Endothelial cell (in vitro differentiated cells): ENCODE results near the gene HBS1L. TPM values are rescaled to one million over a fixed set of nuclear protein-coding genes. Genes with fewer than 3 reads are reported as not detected.

ENCODE experiments used
- DNase-seq: peaks from one replicate; pipeline ENCODE4 v3.0.0; 2021; ENCODE audit warnings: low spot score
- H3K27ac Mint-ChIP-seq: one replicate; pipeline ENCODE4 v1.8.0; 2021; ENCODE audit warnings: mixed read lengths, inconsistent platforms; ENCODE audit not compliant: unreplicated experiment
- H3K27me3 Mint-ChIP-seq: one replicate; pipeline ENCODE4 v1.8.0; 2021; ENCODE audit warnings: mild to moderate bottlenecking, moderate library complexity, mixed read lengths, inconsistent platforms; ENCODE audit not compliant: unreplicated experiment
- H3K36me3 Mint-ChIP-seq: one replicate; pipeline ENCODE4 v1.8.0; 2021; ENCODE audit warnings: mild to moderate bottlenecking, low read depth, mixed read lengths, inconsistent platforms; ENCODE audit not compliant: unreplicated experiment
- H3K4me1 Mint-ChIP-seq: one replicate; pipeline ENCODE4 v1.8.0; 2021; ENCODE audit warnings: mild to moderate bottlenecking, mixed read lengths, inconsistent platforms; ENCODE audit not compliant: unreplicated experiment
- H3K4me3 Mint-ChIP-seq: one replicate; pipeline ENCODE4 v1.8.0; 2021; ENCODE audit warnings: mild to moderate bottlenecking, mixed read lengths, inconsistent platforms; ENCODE audit not compliant: unreplicated experiment
- H3K9me3 Mint-ChIP-seq: one replicate; pipeline ENCODE4 v1.8.0; 2021; ENCODE audit warnings: mixed read lengths, inconsistent platforms; ENCODE audit not compliant: unreplicated experiment
- long read RNA-seq: library from polyadenylated mRNA; unstranded; transcript quantifications from one replicate; pipeline ENCODE4 v2.0.0, GENCODE V29; 2020; ENCODE audit not compliant: unreplicated experiment
- total RNA-seq: library from RNA; stranded (reverse); fragmentation: NEBNext Ultra II Directional; extraction: Animal tissue kit (Norgen Biotek cat#: 25700); gene quantifications from one replicate; pipeline ENCODE4 v1.2.1, GENCODE V29; 2021; ENCODE audit not compliant: unreplicated experiment
- TF ChIP-seq, protein P1 (sequence below): fragments of 200-600 bp; sonication (generic); IDR thresholded peaks from one replicate; pipeline ENCODE4 v1.5.0; 2021; ENCODE audit warnings: antibody characterized with exemption; ENCODE audit not compliant: unreplicated experiment

The HBS1L gene
- total RNA-seq, result 93.3 TPM
- long read RNA-seq, full-length matches to known transcripts, result 61 of 70 reads
- long read RNA-seq, partial matches to known transcripts, result 4 of 70 reads
- long read RNA-seq, other reads (novel, unspliced or antisense), result 5 of 70 reads

DNA sequence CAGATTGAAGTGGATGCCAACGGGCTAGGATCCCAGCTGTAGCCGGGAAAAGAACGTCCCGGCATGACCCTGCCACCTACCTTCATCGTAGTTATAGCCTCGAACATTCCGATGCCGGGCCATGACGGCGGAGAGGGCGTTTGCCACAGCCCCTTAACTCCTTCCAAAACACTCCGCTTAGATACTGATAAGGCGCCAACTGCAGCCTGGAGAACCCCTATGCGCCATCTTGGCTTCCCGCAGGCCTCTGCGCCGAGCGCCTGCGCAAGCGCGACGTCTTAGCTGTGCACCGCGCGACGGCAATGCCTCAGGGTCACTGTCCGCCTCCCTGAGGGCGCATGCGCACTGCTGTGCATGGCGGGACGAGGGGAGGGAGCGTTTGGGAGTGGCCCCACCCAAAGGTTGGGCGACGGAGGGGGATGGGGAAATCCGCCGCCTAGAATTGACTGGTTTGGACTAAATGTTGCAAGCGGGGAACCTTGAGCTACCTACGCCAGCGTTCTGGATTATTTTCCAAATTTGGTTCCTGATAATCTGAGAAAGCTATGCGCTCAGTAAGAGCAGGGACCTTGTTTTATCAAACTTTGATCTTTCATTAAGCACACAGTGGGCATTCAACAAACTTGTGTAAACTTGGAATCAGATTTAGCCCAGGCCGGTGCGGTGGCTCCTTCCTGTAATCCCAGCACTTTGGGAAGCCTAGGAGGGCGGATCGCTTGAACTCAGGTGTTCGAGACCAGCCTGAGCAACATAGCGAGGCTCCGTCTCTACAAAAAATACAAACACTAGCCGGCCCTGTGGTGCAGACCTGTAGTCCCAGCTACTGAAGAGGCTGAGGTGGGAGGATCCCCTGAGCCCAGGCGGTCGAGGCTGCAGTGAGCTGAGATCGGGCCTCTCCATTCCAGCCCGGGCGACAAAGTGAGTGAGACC is at the start of gene HBS1L:
Gene HBS1L, minus strand, starts transcription at position 254 of the 930 bp plus-strand sequence. Its CDS starts 131 bp downstream, at position 123.
- H3K9me3 Mint-ChIP-seq, result no peaks in the 10 kb centered on the region
- H3K4me3 Mint-ChIP-seq, result peak within 1 kb of the TSS; percentile 99
- no peaks in the 10 kb centered on the region for H3K27me3 Mint-ChIP-seq
- DNase-seq, result peak; percentile 97
- H3K27ac Mint-ChIP-seq, result peak within 1 kb of the TSS; percentile 99
- no peaks in the 10 kb centered on the region for H3K36me3 Mint-ChIP-seq
- peaks cover 23% of the 10 kb centered on the region for H3K4me1 Mint-ChIP-seq
- TF ChIP-seq, protein P1, sequence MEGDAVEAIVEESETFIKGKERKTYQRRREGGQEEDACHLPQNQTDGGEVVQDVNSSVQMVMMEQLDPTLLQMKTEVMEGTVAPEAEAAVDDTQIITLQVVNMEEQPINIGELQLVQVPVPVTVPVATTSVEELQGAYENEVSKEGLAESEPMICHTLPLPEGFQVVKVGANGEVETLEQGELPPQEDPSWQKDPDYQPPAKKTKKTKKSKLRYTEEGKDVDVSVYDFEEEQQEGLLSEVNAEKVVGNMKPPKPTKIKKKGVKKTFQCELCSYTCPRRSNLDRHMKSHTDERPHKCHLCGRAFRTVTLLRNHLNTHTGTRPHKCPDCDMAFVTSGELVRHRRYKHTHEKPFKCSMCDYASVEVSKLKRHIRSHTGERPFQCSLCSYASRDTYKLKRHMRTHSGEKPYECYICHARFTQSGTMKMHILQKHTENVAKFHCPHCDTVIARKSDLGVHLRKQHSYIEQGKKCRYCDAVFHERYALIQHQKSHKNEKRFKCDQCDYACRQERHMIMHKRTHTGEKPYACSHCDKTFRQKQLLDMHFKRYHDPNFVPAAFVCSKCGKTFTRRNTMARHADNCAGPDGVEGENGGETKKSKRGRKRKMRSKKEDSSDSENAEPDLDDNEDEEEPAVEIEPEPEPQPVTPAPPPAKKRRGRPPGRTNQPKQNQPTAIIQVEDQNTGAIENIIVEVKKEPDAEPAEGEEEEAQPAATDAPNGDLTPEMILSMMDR, result no peak

DNA sequence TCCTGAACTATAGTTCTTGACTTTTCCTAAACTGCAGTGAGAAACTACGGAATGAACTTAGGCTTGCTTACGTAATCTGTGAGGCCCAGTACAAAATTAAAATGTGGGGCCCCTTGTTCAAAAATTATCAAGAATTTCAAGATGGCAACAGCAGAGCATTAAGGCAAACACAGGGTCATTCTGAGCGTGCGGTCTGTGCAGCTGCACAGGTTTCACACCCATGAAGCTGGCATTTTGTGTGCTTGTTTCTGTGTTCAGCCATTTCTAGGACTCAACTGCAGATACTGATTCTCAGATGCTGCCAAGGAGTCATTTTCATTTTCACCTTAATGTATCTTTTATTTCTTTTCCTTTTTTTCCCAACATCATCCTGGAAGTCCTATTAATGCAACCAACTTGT is 49.6 kb upstream of the HBS1L start:
- H3K27me3 Mint-ChIP-seq, result no peaks in the 10 kb centered on the region
- TF ChIP-seq, protein P1, result no peak
- no peak overlapping the region for H3K27ac Mint-ChIP-seq
- H3K4me3 Mint-ChIP-seq, result no peak overlapping the region
- no peaks in the 10 kb centered on the region for H3K9me3 Mint-ChIP-seq
- DNase-seq, result no peak
- H3K36me3 Mint-ChIP-seq, result no peaks in the 10 kb centered on the region
- peaks cover 7% of the 10 kb centered on the region for H3K4me1 Mint-ChIP-seq

DNA sequence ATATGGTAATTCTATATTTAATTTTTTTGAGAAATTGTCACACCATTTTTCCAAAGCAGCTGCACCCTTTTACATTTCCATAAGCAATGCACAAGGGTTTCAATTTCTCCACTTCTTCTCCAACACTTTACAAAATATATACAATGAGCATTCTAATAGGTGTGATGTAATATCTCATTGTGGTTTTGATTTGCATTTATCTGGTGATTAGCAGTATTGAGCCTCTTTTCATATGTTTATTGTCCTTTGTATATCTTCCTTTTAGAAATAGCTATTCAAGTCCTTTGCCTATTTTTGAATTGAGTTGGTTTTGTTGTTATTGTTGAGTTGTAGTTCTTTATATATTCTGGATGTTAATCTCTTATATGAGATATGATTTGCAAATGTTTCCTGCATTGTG is 47.6 kb upstream of the HBS1L start:
- no peaks in the 10 kb centered on the region for H3K36me3 Mint-ChIP-seq
- no peaks in the 10 kb centered on the region for H3K27me3 Mint-ChIP-seq
- no peaks in the 10 kb centered on the region for H3K9me3 Mint-ChIP-seq
- no peak overlapping the region for H3K4me3 Mint-ChIP-seq
- H3K27ac Mint-ChIP-seq, result no peak overlapping the region
- DNase-seq, result no peak
- TF ChIP-seq, protein P1, result no peak
- H3K4me1 Mint-ChIP-seq, result no peaks in the 10 kb centered on the region

DNA sequence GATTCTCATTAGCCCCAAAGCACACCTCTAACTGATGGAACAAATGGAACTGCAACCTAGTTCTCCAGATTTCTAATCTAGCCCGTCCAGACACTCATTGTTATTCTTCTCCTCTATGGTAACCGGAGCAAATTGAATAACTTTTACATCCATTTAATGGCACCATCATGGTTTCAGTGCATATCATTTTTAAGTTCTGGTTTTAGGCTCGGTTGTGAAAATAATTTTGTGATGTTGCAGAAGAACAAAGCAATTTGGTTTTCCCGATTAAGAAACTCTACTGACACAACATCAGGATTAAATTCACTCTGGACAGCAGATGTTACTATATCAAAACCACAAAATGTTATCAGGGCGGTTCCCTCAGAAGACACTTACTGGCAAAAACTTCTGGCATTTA is 42.5 kb upstream of the HBS1L start:
- no peaks in the 10 kb centered on the region for H3K4me1 Mint-ChIP-seq

More for the DNA sequence above, 42.5 kb upstream of the HBS1L start:
- TF ChIP-seq, protein P1, result no peak
- Mint-ChIP-seq H3K36me3 (no peaks in the 10 kb centered on the region), H3K27ac (no peak overlapping the region), H3K27me3 (no peaks in the 10 kb centered on the region), H3K4me3 (no peak overlapping the region), H3K9me3 (no peaks in the 10 kb centered on the region)
- no peak for DNase-seq
